ENCODE measurements around the gene CFAP92.

Gene CFAP92

GRCh38 chr3:129036222-129037092, 42.6 kb upstream of the CFAP92 start:
- Histone ChIP-seq H3K4me2 (ENCODE audit: low read depth, low read length) (no peak overlapping the region), H3K27ac (ENCODE audit: low read length) (no peak overlapping the region)

GRCh38 chr3:129035360-129036221, 41.7 kb upstream of the CFAP92 start:
- no peak overlapping the region for H2AFZ ChIP-seq (ENCODE audit: low read length)
- H3K79me2 ChIP-seq (ENCODE audit: low read length): no peaks in the 10 kb centered on the region
- no peaks in the 10 kb centered on the region for H3K27me3 ChIP-seq (replicated peaks; ENCODE audit: insufficient read depth, low read length)
- no peaks in the 10 kb centered on the region for H3K4me1 ChIP-seq (ENCODE audit: low read length)
- no peaks in the 10 kb centered on the region for H3K36me3 ChIP-seq (replicated peaks; ENCODE audit: insufficient read depth, low read length)
- H3K4me3 ChIP-seq (ENCODE audit: low read length): no peak overlapping the region
- H3K27ac ChIP-seq (ENCODE audit: low read length): no peak overlapping the region
- H3F3A ChIP-seq (ENCODE audit: insufficient read depth, low read length): no peaks in the 10 kb centered on the region
- TF ChIP-seq CTCF (IDR thresholded peaks at IDR 0.05; ENCODE audit: low read length): no peak
- TF ChIP-seq EZH2phosphoT487 (IDR thresholded peaks at IDR 0.05; ENCODE audit: low read length): no peak
- TF ChIP-seq EZH2 (optimal IDR thresholded peaks at IDR 0.05; ENCODE audit: low read depth, low read length): no peak
- DNase-seq: no peak
- no peak overlapping the region for H3K9ac ChIP-seq (ENCODE audit: low read length)
- H4K20me1 ChIP-seq (ENCODE audit: insufficient read depth, low read length): no peaks in the 10 kb centered on the region
- H3K9me3 ChIP-seq (replicated peaks; ENCODE audit: insufficient read depth, low read length): no peaks in the 10 kb centered on the region
- H3K9me2 ChIP-seq (replicated peaks; ENCODE audit: insufficient read depth, low read length): no peaks in the 10 kb centered on the region
- no peak overlapping the region for H3K4me2 ChIP-seq (ENCODE audit: low read depth, low read length)

More at GRCh38 chr3:129036222-129037092, 42.6 kb upstream of the CFAP92 start:
- Histone ChIP-seq H3K79me2 (ENCODE audit: low read length) (no peaks in the 10 kb centered on the region), H3K4me1 (ENCODE audit: low read length) (no peaks in the 10 kb centered on the region), H3K9me2 (replicated peaks; ENCODE audit: insufficient read depth, low read length) (no peaks in the 10 kb centered on the region), H3K4me3 (ENCODE audit: low read length) (no peak overlapping the region), H4K20me1 (ENCODE audit: insufficient read depth, low read length) (no peaks in the 10 kb centered on the region), H3K27me3 (replicated peaks; ENCODE audit: insufficient read depth, low read length) (no peaks in the 10 kb centered on the region), H3K36me3 (replicated peaks; ENCODE audit: insufficient read depth, low read length) (no peaks in the 10 kb centered on the region), H3F3A (ENCODE audit: insufficient read depth, low read length) (no peaks in the 10 kb centered on the region), H2AFZ (ENCODE audit: low read length) (no peak overlapping the region), H3K9ac (ENCODE audit: low read length) (no peak overlapping the region), H3K9me3 (replicated peaks; ENCODE audit: insufficient read depth, low read length) (no peaks in the 10 kb centered on the region)
- TF ChIP-seq EZH2 (optimal IDR thresholded peaks at IDR 0.05; ENCODE audit: low read depth, low read length): no peak
- no peak for TF ChIP-seq CTCF (IDR thresholded peaks at IDR 0.05; ENCODE audit: low read length)
- no peak for TF ChIP-seq EZH2phosphoT487 (IDR thresholded peaks at IDR 0.05; ENCODE audit: low read length)
- no peak for DNase-seq

GRCh38 chr3:129034642-129035041, 40.8 kb upstream of the CFAP92 start:
- H3K9me2 ChIP-seq (replicated peaks; ENCODE audit: insufficient read depth, low read length): no peaks in the 10 kb centered on the region
- H3F3A ChIP-seq (ENCODE audit: insufficient read depth, low read length): no peaks in the 10 kb centered on the region
- no peak overlapping the region for H3K27ac ChIP-seq (ENCODE audit: low read length)
- H3K36me3 ChIP-seq (replicated peaks; ENCODE audit: insufficient read depth, low read length): no peaks in the 10 kb centered on the region
- no peak overlapping the region for H2AFZ ChIP-seq (ENCODE audit: low read length)
- TF ChIP-seq EZH2 (optimal IDR thresholded peaks at IDR 0.05; ENCODE audit: low read depth, low read length): no peak
- TF ChIP-seq EZH2phosphoT487 (IDR thresholded peaks at IDR 0.05; ENCODE audit: low read length): no peak
- TF ChIP-seq CTCF (IDR thresholded peaks at IDR 0.05; ENCODE audit: low read length): no peak
- no peaks in the 10 kb centered on the region for H3K27me3 ChIP-seq (replicated peaks; ENCODE audit: insufficient read depth, low read length)
- no peaks in the 10 kb centered on the region for H3K4me1 ChIP-seq (ENCODE audit: low read length)
- H3K9ac ChIP-seq (ENCODE audit: low read length): no peak overlapping the region
- H4K20me1 ChIP-seq (ENCODE audit: insufficient read depth, low read length): no peaks in the 10 kb centered on the region
- H3K4me2 ChIP-seq (ENCODE audit: low read depth, low read length): no peak overlapping the region
- no peaks in the 10 kb centered on the region for H3K9me3 ChIP-seq (replicated peaks; ENCODE audit: insufficient read depth, low read length)
- no peak overlapping the region for H3K4me3 ChIP-seq (ENCODE audit: low read length)
- no peak for DNase-seq
- H3K79me2 ChIP-seq (ENCODE audit: low read length): no peaks in the 10 kb centered on the region

All from MM.1S (cell line).